ENCODE data around the gene EXOC6B.
"Not testable (repeated sequence)": the region's sequence is repeated elsewhere in the genome, so short reads cannot be mapped to it uniquely, and the experiment has no call there.

Gene EXOC6B

DNA sequence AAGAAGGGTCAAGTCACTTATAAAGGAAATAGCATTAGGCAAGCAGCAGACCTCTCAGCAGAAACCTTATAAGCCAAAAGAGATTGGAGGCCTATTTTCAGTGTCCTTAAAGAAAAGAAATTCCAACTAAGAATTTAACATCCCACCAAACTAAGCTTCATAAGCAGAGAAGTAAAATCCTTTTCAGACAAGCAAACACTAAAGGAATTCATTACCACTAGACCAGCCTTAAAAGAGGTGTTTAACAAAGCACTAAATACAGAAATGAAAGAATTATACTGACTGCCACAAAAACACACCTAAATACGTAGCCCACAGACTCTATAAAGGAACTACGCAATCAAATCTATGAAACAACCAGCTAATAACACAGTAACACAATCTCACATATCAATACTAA is 160.4 kb downstream of the EXOC6B start:
- 0 out of 2 replicates have a peak, but pooled peaks cover 6% of the 10 kb centered on the region for H3K9me3 ChIP-seq (ENCODE audit: low read depth, low read length)
- TF ChIP-seq POLR2AphosphoS5 (IDR thresholded peaks at IDR 0.05; ENCODE audit: borderline replicate concordance, low read depth, low read length) (no peak), EZH2 (IDR thresholded peaks at IDR 0.05) (no peak), FOXP2 (optimal IDR thresholded peaks at IDR 0.05; ENCODE audit: control extremely low read depth, extremely low read length, insufficient read depth) (no peak)
- no peak for DNase-seq (ENCODE audit: low read depth, low spot score)
- no peak overlapping the region for H3K4me3 ChIP-seq
- no peak overlapping the region for H3K27ac ChIP-seq
- H3K9ac ChIP-seq (ENCODE audit: insufficient read length) = no peak overlapping the region
- H3K36me3 ChIP-seq (ENCODE audit: insufficient read depth, low read length) = no peaks in the 10 kb centered on the region

DNA sequence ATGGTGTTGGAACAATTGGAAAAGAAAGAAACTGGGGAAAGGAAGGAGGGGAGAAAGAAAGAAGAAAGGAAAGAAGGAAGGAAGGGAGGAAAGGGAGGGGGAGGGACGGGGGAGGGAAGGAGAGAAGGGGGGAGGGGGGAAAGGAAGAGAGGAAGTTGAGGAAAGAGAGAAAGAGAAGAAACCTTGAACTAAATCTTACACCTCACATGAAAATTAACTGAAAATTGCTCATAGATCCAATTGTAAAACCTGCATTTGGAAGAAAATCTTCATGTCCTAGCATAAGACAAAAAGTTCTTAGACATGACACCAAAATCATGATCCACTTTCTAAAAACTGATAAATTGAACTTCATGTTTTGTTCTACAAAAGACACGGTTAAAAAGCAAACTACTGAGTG is 163.8 kb downstream of the EXOC6B start:
- Histone ChIP-seq H3K27ac (no peak overlapping the region), H3K9ac (ENCODE audit: insufficient read length) (no peak overlapping the region), H3K36me3 (ENCODE audit: insufficient read depth, low read length) (no peaks in the 10 kb centered on the region), H3K4me3 (no peak overlapping the region), H3K9me3 (ENCODE audit: low read depth, low read length) (no peaks in the 10 kb centered on the region)
- no peak for DNase-seq (ENCODE audit: low read depth, low spot score)
- TF ChIP-seq FOXP2 (optimal IDR thresholded peaks at IDR 0.05; ENCODE audit: control extremely low read depth, extremely low read length, insufficient read depth) = no peak
- TF ChIP-seq EZH2 (IDR thresholded peaks at IDR 0.05) = no peak
- TF ChIP-seq POLR2AphosphoS5 (IDR thresholded peaks at IDR 0.05; ENCODE audit: borderline replicate concordance, low read depth, low read length) = no peak

DNA sequence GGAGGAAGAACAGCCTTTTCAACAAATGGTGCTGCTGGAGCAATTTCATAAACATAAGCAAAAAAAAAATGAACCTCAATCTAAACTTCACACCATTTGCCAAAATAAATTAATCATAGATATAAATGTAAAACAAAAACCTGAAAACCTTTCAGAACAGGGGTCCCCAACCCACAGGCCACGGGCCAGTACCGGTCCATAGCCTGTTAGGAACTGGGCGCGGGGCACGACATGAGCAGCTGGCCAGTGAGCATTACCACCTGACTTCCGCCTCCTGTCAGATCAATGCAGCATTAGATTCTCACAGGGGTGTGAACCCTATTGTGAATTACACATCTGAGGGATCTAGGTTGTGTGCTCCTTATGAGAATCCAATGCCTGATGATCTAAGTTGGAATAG is 176.0 kb downstream of the EXOC6B start:
- no peaks in the 10 kb centered on the region for H3K36me3 ChIP-seq (ENCODE audit: insufficient read depth, low read length)
- no peak overlapping the region for H3K9ac ChIP-seq (ENCODE audit: insufficient read length)
- no peak for DNase-seq (ENCODE audit: low read depth, low spot score)
- TF ChIP-seq EZH2 (IDR thresholded peaks at IDR 0.05) (no peak), POLR2AphosphoS5 (IDR thresholded peaks at IDR 0.05; ENCODE audit: borderline replicate concordance, low read depth, low read length) (no peak), FOXP2 (optimal IDR thresholded peaks at IDR 0.05; ENCODE audit: control extremely low read depth, extremely low read length, insufficient read depth) (no peak)
- H3K4me3 ChIP-seq = no peak overlapping the region
- H3K9me3 ChIP-seq (ENCODE audit: low read depth, low read length) = no peaks in the 10 kb centered on the region
- no peak overlapping the region for H3K27ac ChIP-seq

- DNase-seq (ENCODE audit: low read depth, low spot score) = not testable (repeated sequence)
These were observed 184.6 kb downstream of the EXOC6B start for GRCh38 chr2:72641221-72641620.

GRCh38 chr2:72638600-72639211 is 187.1 kb downstream of the EXOC6B start:
- Histone ChIP-seq H3K36me3 (ENCODE audit: insufficient read depth, low read length) (no peaks in the 10 kb centered on the region), H3K9ac (ENCODE audit: insufficient read length) (no peak overlapping the region), H3K27ac (no peak overlapping the region), H3K4me3 (no peak overlapping the region), H3K9me3 (ENCODE audit: low read depth, low read length) (no peaks in the 10 kb centered on the region)
- DNase-seq (ENCODE audit: low read depth, low spot score) = no peak
- TF ChIP-seq EZH2 (IDR thresholded peaks at IDR 0.05) (no peak), FOXP2 (optimal IDR thresholded peaks at IDR 0.05; ENCODE audit: control extremely low read depth, extremely low read length, insufficient read depth) (no peak), POLR2AphosphoS5 (IDR thresholded peaks at IDR 0.05; ENCODE audit: borderline replicate concordance, low read depth, low read length) (no peak)

More at GRCh38 chr2:72641221-72641620, 184.6 kb downstream of the EXOC6B start:
- not testable (repeated sequence) for H3K4me3 ChIP-seq; H3K9me3 ChIP-seq (ENCODE audit: low read depth, low read length); H3K27ac ChIP-seq; H3K36me3 ChIP-seq (ENCODE audit: insufficient read depth, low read length); H3K9ac ChIP-seq (ENCODE audit: insufficient read length)

GRCh38 chr2:72636210-72636609 is 189.6 kb downstream of the EXOC6B start:
- Histone ChIP-seq H3K36me3 (ENCODE audit: insufficient read depth, low read length) (no peaks in the 10 kb centered on the region), H3K4me3 (no peak overlapping the region), H3K9ac (ENCODE audit: insufficient read length) (no peak overlapping the region), H3K27ac (no peak overlapping the region), H3K9me3 (ENCODE audit: low read depth, low read length) (no peaks in the 10 kb centered on the region)
- TF ChIP-seq EZH2 (IDR thresholded peaks at IDR 0.05) (no peak), FOXP2 (optimal IDR thresholded peaks at IDR 0.05; ENCODE audit: control extremely low read depth, extremely low read length, insufficient read depth) (no peak), POLR2AphosphoS5 (IDR thresholded peaks at IDR 0.05; ENCODE audit: borderline replicate concordance, low read depth, low read length) (no peak)
- no peak for DNase-seq (ENCODE audit: low read depth, low spot score)

DNA sequence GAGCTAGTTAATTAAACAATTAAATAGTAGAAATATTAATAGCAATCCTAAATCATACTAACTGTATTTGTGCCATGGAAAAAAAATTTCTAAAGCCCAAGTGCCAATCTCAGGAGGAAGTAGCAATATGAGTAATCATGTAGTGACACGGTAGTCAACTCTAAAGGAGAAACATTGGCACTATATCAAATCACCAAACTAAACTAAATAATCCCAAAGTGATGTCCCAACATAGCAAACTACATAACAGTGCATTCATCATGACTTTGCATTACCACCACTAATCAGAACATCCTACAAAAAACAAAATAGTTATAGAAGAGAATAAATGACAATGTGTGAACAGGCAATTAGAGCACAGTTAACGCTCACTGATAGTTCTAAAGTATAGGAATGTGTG is 195.1 kb downstream of the EXOC6B start:
- Histone ChIP-seq H3K27ac (no peak overlapping the region), H3K9me3 (ENCODE audit: low read depth, low read length) (no peaks in the 10 kb centered on the region), H3K36me3 (ENCODE audit: insufficient read depth, low read length) (no peaks in the 10 kb centered on the region), H3K4me3 (no peak overlapping the region), H3K9ac (ENCODE audit: insufficient read length) (no peak overlapping the region)
- no peak for TF ChIP-seq FOXP2 (optimal IDR thresholded peaks at IDR 0.05; ENCODE audit: control extremely low read depth, extremely low read length, insufficient read depth)
- no peak for TF ChIP-seq POLR2AphosphoS5 (IDR thresholded peaks at IDR 0.05; ENCODE audit: borderline replicate concordance, low read depth, low read length)
- TF ChIP-seq EZH2 (IDR thresholded peaks at IDR 0.05) = no peak
- no peak for DNase-seq (ENCODE audit: low read depth, low spot score)

DNA sequence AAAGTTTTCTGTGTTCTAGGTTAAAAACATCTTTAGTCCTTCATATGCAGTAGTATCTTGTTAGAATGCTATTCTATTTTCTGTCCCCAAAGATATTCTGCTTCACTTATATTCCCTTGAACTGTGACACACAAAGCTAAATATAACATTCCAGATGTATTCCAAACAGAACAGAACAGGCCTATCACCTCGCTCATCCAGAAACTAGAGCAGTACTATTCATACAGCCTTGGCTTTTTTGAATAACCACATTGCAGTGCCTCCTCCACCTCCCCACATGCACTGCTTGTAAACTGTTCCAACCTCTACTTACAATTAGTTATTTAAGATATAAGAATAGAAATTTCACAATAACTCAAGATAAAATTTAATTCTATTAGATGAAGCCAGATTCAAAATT is 196.8 kb downstream of the EXOC6B start:
- Histone ChIP-seq H3K4me3 (no peak overlapping the region), H3K9me3 (ENCODE audit: low read depth, low read length) (no peaks in the 10 kb centered on the region), H3K9ac (ENCODE audit: insufficient read length) (no peak overlapping the region), H3K27ac (no peak overlapping the region), H3K36me3 (ENCODE audit: insufficient read depth, low read length) (no peaks in the 10 kb centered on the region)
- TF ChIP-seq POLR2AphosphoS5 (IDR thresholded peaks at IDR 0.05; ENCODE audit: borderline replicate concordance, low read depth, low read length) = no peak
- no peak for TF ChIP-seq FOXP2 (optimal IDR thresholded peaks at IDR 0.05; ENCODE audit: control extremely low read depth, extremely low read length, insufficient read depth)
- no peak for TF ChIP-seq EZH2 (IDR thresholded peaks at IDR 0.05)
- no peak for DNase-seq (ENCODE audit: low read depth, low spot score)

DNA sequence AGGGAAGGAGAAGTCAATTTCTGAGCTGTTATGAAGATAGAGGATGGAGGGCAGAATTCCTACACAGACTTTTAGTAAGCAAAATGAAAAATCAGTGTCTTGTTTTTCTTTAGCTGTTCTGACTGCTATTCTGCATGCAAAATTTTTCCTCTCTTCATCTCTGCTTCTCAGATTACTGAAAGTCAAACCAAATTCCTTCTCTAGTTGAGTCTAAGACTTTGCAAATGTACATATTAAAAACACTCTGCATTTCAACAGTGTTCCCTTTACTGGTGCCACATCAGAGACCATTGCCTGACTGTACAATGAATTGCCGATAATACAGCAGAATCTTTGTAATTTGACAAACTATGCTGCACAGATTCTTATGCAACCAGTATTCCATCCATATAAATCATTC is 198.8 kb downstream of the EXOC6B start:
- Histone ChIP-seq H3K9me3 (ENCODE audit: low read depth, low read length) (no peaks in the 10 kb centered on the region), H3K4me3 (no peak overlapping the region)
- no peak for TF ChIP-seq FOXP2 (optimal IDR thresholded peaks at IDR 0.05; ENCODE audit: control extremely low read depth, extremely low read length, insufficient read depth)
- no peak for TF ChIP-seq POLR2AphosphoS5 (IDR thresholded peaks at IDR 0.05; ENCODE audit: borderline replicate concordance, low read depth, low read length)
- no peak for TF ChIP-seq EZH2 (IDR thresholded peaks at IDR 0.05)

More for the DNA sequence above, 198.8 kb downstream of the EXOC6B start:
- no peaks in the 10 kb centered on the region for H3K36me3 ChIP-seq (ENCODE audit: insufficient read depth, low read length)
- no peak overlapping the region for H3K9ac ChIP-seq (ENCODE audit: insufficient read length)
- H3K27ac ChIP-seq = no peak overlapping the region
- no peak for DNase-seq (ENCODE audit: low read depth, low spot score)

Data from SK-N-MC (cell line).